Right atrium auricular region (tissue), 2 donors: ENCODE measurements around the gene WDR45B. TPM values are rescaled to one million over a fixed set of nuclear protein-coding genes. Genes with fewer than 3 reads are reported as not detected.

Experiments
- DNase-seq: peaks from one replicate; pipeline ENCODE4 v3.0.0-alpha.2; 2019; ENCODE audit warnings: low spot score
- H3K27ac ChIP-seq, 2 donors: fragments of 200-600 bp; sonication (generic); 1 replicate in 1 of 2; 2 replicates in 1 of 2; pipeline ENCODE4 v1.5.1; 2016 to 2019
- H3K27me3 ChIP-seq, 2 donors: fragments of 200-600 bp; sonication (generic); one replicate each; pipeline versions ENCODE4 v1.5.1 to v1.6.0; 2017 to 2019
- H3K36me3 ChIP-seq: fragments of 200-600 bp; sonication (generic); one replicate; pipeline ENCODE4 v1.5.1; 2016
- H3K4me1 ChIP-seq, 2 donors: fragments of 200-600 bp; sonication (generic); one replicate each; pipeline versions ENCODE4 v1.5.1 to v1.6.0; 2017 to 2019
- H3K4me3 ChIP-seq, 2 donors: fragments of 200-600 bp; sonication (generic); 1 replicate in 1 of 2; 2 replicates in 1 of 2; pipeline ENCODE4 v1.5.1; 2017 to 2019; ENCODE audit warnings: mild to moderate bottlenecking in 1 of 2, moderate library complexity in 1 of 2
- H3K9me3 ChIP-seq, 2 donors: fragments of 200-600 bp; sonication (generic); one replicate each; pipeline ENCODE4 v1.5.1; 2019
- CTCF ChIP-seq, 2 donors: fragments of 200-600 bp; sonication (generic); IDR thresholded peaks; one replicate each; pipeline ENCODE4 v1.5.1; 2019; ENCODE audit warnings: antibody characterized with exemption in 2 of 2
- total RNA-seq, 2 donors: library from RNA; depleted of rRNA; stranded (reverse); fragments of >200 nt; gene quantifications; one replicate each; pipeline ENCODE4 v1.1.0, GENCODE V29; 2016

WDR45B gene
- total RNA-seq, 2 donors from 2014 or later = 41.2 to 46.4 TPM

GRCh38 chr17:82683534-82683933 lies 35.3 kb upstream of the WDR45B start:
- DNase-seq = no peak
- peaks cover 0 to 8% of the 10 kb centered on the region in 2 donors for H3K9me3 ChIP-seq
- TF ChIP-seq CTCF (IDR thresholded peaks at IDR 0.05) = no peak

GRCh38 chr17:82681547-82681946 lies 33.3 kb upstream of the WDR45B start:
- Histone ChIP-seq H3K27me3 (no peaks in the 10 kb centered on the region), H3K4me3 (no peak overlapping the region), H3K36me3 (no peaks in the 10 kb centered on the region), H3K27ac (no peak overlapping the region), H3K4me1 (no peaks in the 10 kb centered on the region), H3K9me3 (peaks cover 0 to 8% of the 10 kb centered on the region in 2 donors)
- TF ChIP-seq CTCF (IDR thresholded peaks at IDR 0.05) = no peak
- no peak for DNase-seq

More at GRCh38 chr17:82683534-82683933, 35.3 kb upstream of the WDR45B start:
- Histone ChIP-seq H3K36me3 (no peaks in the 10 kb centered on the region), H3K4me1 (no peaks in the 10 kb centered on the region), H3K27ac (no peak overlapping the region), H3K4me3 (no peak overlapping the region), H3K27me3 (no peaks in the 10 kb centered on the region)

- Histone ChIP-seq H3K4me1 (no peaks in the 10 kb centered on the region), H3K27ac (no peak overlapping the region), H3K27me3 (no peaks in the 10 kb centered on the region), H3K9me3 (peaks cover 0 to 8% of the 10 kb centered on the region in 2 donors), H3K36me3 (no peaks in the 10 kb centered on the region), H3K4me3 (no peak overlapping the region)
- no peak for TF ChIP-seq CTCF (IDR thresholded peaks at IDR 0.05)
- DNase-seq = no peak
These were observed 31.6 kb upstream of the WDR45B start for GRCh38 chr17:82679586-82680465.

GRCh38 chr17:82678265-82678891 lies 30.1 kb upstream of the WDR45B start:
- Histone ChIP-seq H3K27ac (no peak overlapping the region), H3K9me3 (peaks cover 0 to 8% of the 10 kb centered on the region in 2 donors), H3K4me3 (no peak overlapping the region), H3K27me3 (no peaks in the 10 kb centered on the region), H3K36me3 (no peaks in the 10 kb centered on the region), H3K4me1 (no peaks in the 10 kb centered on the region)
- no peak for DNase-seq
- TF ChIP-seq CTCF (IDR thresholded peaks at IDR 0.05) = no peak

- H3K4me3 ChIP-seq = no peak overlapping the region
- H3K4me1 ChIP-seq = no peaks in the 10 kb centered on the region
- no peak for TF ChIP-seq CTCF (IDR thresholded peaks at IDR 0.05)
- no peaks in the 10 kb centered on the region for H3K36me3 ChIP-seq
- H3K27ac ChIP-seq = no peak overlapping the region
- DNase-seq = no peak
- no peaks in the 10 kb centered on the region for H3K27me3 ChIP-seq
- peaks cover 0 to 8% of the 10 kb centered on the region in 2 donors for H3K9me3 ChIP-seq
These were observed 29.2 kb upstream of the WDR45B start for GRCh38 chr17:82677353-82677925.
